ENCODE measurements around the gene ZNF423.

The ZNF423 gene

DNA sequence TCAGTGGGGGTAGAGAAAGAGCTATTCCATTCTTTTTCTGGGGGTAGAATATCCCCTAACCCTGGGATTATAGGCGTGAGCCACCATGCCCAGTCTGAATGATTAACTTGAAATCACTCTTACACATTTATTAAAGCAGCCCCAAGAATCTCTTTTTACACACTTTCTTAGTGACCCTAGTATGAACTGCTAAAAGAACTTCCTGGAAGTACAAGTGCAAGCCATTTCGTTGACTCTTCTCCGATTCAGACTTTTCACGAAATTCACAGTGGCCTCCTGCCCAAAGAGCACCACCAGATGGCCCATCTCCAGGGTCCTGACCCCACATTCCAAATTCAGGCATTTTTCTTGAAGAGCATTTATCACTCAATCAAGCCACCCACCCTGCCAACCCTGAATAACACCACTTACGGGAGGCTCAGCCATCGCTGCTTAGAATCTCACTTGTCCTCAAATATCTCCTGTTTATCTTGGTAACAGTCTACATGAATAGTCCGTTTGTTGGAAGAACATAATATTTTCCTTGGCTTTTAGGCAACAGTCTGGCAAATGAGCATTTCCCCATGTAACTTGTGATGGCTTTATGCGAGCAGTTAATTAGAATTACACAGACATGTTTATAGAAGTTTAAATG is 28.0 kb downstream of the ZNF423 start:
- Histone ChIP-seq H3K4me1 (ENCODE audit: control insufficient read depth, low read length) (no peaks in the 10 kb centered on the region), H3K27ac (ENCODE audit: low read depth, low read length) (no peak overlapping the region), H3K4me2 (ENCODE audit: low read length) (no peak overlapping the region), H3K4me3 (ENCODE audit: low read length) (no peak overlapping the region), H3K36me3 (ENCODE audit: control insufficient read depth, low read length) (no peaks in the 10 kb centered on the region), H3K9me3 (ENCODE audit: control insufficient read depth, insufficient read depth, low read length) (no peaks in the 10 kb centered on the region), H4K20me1 (ENCODE audit: control insufficient read depth, insufficient read depth, low read depth, low read length) (no peaks in the 10 kb centered on the region), H3K9me2 (replicated peaks; ENCODE audit: control insufficient read depth, low read length) (no peaks in the 10 kb centered on the region), H3K79me2 (ENCODE audit: control insufficient read depth, low read length) (no peaks in the 10 kb centered on the region), H3F3A (ENCODE audit: control insufficient read depth, insufficient read depth) (no peaks in the 10 kb centered on the region), H3K27me3 (ENCODE audit: control insufficient read depth, low read length) (no peaks in the 10 kb centered on the region)
- TF ChIP-seq EZH2phosphoT487 (IDR thresholded peaks at IDR 0.05; ENCODE audit: borderline replicate concordance, low read length), result no peak
- TF ChIP-seq, protein P1, sequence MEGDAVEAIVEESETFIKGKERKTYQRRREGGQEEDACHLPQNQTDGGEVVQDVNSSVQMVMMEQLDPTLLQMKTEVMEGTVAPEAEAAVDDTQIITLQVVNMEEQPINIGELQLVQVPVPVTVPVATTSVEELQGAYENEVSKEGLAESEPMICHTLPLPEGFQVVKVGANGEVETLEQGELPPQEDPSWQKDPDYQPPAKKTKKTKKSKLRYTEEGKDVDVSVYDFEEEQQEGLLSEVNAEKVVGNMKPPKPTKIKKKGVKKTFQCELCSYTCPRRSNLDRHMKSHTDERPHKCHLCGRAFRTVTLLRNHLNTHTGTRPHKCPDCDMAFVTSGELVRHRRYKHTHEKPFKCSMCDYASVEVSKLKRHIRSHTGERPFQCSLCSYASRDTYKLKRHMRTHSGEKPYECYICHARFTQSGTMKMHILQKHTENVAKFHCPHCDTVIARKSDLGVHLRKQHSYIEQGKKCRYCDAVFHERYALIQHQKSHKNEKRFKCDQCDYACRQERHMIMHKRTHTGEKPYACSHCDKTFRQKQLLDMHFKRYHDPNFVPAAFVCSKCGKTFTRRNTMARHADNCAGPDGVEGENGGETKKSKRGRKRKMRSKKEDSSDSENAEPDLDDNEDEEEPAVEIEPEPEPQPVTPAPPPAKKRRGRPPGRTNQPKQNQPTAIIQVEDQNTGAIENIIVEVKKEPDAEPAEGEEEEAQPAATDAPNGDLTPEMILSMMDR (IDR thresholded peaks at IDR 0.05; ENCODE audit: low read depth, low read length, poor library complexity, severe bottlenecking), result no peak

DNA sequence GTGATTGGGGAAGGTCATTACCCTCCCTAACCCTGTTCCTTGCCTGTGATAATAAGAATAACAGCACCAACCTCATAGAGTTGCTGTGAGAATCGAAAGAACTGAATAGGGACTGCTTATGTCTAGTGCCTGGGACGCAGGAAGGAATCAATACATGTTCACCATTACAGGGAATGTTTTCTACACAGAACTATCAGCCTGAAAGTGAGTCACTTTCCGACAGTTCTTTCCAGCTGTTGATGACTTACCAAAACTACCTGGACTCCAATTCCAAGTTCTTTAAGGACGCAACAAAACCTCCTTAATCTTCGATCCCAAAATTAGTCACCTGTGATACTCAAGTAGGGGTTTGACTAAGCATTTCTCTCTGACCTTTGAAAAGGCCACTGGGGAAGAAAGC is 29.4 kb downstream of the ZNF423 start:
- Histone ChIP-seq H3K9me3 (ENCODE audit: control insufficient read depth, insufficient read depth, low read length) (no peaks in the 10 kb centered on the region), H3K4me1 (ENCODE audit: control insufficient read depth, low read length) (no peaks in the 10 kb centered on the region), H3F3A (ENCODE audit: control insufficient read depth, insufficient read depth) (no peaks in the 10 kb centered on the region), H3K27me3 (ENCODE audit: control insufficient read depth, low read length) (no peaks in the 10 kb centered on the region), H3K9me2 (replicated peaks; ENCODE audit: control insufficient read depth, low read length) (no peaks in the 10 kb centered on the region), H3K4me2 (ENCODE audit: low read length) (no peak overlapping the region), H3K36me3 (ENCODE audit: control insufficient read depth, low read length) (no peaks in the 10 kb centered on the region), H3K79me2 (ENCODE audit: control insufficient read depth, low read length) (no peaks in the 10 kb centered on the region), H3K4me3 (ENCODE audit: low read length) (no peak overlapping the region), H4K20me1 (ENCODE audit: control insufficient read depth, insufficient read depth, low read depth, low read length) (no peaks in the 10 kb centered on the region), H3K27ac (ENCODE audit: low read depth, low read length) (no peak overlapping the region)
- no peak for TF ChIP-seq EZH2phosphoT487 (IDR thresholded peaks at IDR 0.05; ENCODE audit: borderline replicate concordance, low read length)

DNA sequence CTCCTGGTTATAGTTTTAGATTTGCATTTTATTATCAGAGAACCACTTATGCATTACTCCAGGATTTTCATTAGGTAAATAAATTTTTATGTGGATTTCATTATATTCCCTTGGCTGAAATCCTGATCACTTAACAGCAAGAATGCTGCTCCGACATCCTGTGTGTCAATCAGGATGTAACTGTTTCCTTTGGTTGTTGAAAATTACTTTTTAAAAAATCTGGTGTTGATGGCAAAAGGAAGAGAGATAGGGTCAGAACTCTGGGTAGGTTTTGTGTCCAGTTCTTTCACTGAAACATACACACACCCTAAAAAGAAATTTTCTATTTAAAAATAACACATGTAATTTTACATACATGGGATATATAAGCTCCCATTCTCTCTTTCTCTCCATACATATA is 30.9 kb downstream of the ZNF423 start:
- Histone ChIP-seq H3K4me3 (ENCODE audit: low read length) (no peak overlapping the region), H3K27me3 (ENCODE audit: control insufficient read depth, low read length) (no peaks in the 10 kb centered on the region), H3K4me2 (ENCODE audit: low read length) (no peak overlapping the region), H3K9me2 (replicated peaks; ENCODE audit: control insufficient read depth, low read length) (no peaks in the 10 kb centered on the region), H3K27ac (ENCODE audit: low read depth, low read length) (no peak overlapping the region), H3K4me1 (ENCODE audit: control insufficient read depth, low read length) (no peaks in the 10 kb centered on the region), H3K36me3 (ENCODE audit: control insufficient read depth, low read length) (no peaks in the 10 kb centered on the region), H3K79me2 (ENCODE audit: control insufficient read depth, low read length) (no peaks in the 10 kb centered on the region), H4K20me1 (ENCODE audit: control insufficient read depth, insufficient read depth, low read depth, low read length) (no peaks in the 10 kb centered on the region), H3K9me3 (ENCODE audit: control insufficient read depth, insufficient read depth, low read length) (no peaks in the 10 kb centered on the region), H3F3A (ENCODE audit: control insufficient read depth, insufficient read depth) (no peaks in the 10 kb centered on the region)
- TF ChIP-seq EZH2phosphoT487 (IDR thresholded peaks at IDR 0.05; ENCODE audit: borderline replicate concordance, low read length), result no peak
- TF ChIP-seq, protein P1 (IDR thresholded peaks at IDR 0.05; ENCODE audit: low read depth, low read length, poor library complexity, severe bottlenecking), result no peak

DNA sequence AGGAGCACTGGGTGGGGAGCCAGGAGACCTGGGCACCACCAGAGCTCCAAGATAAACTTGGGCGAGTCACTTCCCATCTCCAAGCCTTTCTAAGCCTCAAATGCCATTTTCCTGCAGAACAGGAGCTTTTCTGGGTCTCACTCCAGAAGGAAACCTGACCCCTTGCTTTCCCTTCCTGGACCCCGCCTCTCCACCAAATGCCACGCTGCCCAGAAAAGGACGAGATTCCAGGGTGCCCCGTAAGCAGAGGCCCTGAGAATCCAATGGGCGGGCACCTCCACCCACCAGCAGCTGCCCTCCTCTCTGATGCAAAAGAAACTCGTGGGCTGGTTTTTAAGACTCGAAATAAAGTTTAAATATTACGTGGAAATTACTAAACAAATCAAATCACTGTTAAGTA is 31.3 kb downstream of the ZNF423 start:
- Histone ChIP-seq H3K4me3 (ENCODE audit: low read length) (no peak overlapping the region), H3K4me2 (ENCODE audit: low read length) (no peak overlapping the region), H4K20me1 (ENCODE audit: control insufficient read depth, insufficient read depth, low read depth, low read length) (no peaks in the 10 kb centered on the region), H3K27ac (ENCODE audit: low read depth, low read length) (no peak overlapping the region), H3K36me3 (ENCODE audit: control insufficient read depth, low read length) (no peaks in the 10 kb centered on the region), H3K79me2 (ENCODE audit: control insufficient read depth, low read length) (no peaks in the 10 kb centered on the region), H3F3A (ENCODE audit: control insufficient read depth, insufficient read depth) (no peaks in the 10 kb centered on the region), H3K9me2 (replicated peaks; ENCODE audit: control insufficient read depth, low read length) (no peaks in the 10 kb centered on the region), H3K9me3 (ENCODE audit: control insufficient read depth, insufficient read depth, low read length) (no peaks in the 10 kb centered on the region), H3K4me1 (ENCODE audit: control insufficient read depth, low read length) (no peaks in the 10 kb centered on the region), H3K27me3 (ENCODE audit: control insufficient read depth, low read length) (no peaks in the 10 kb centered on the region)
- TF ChIP-seq, protein P1 (IDR thresholded peaks at IDR 0.05; ENCODE audit: low read depth, low read length, poor library complexity, severe bottlenecking), result no peak
- no peak for TF ChIP-seq EZH2phosphoT487 (IDR thresholded peaks at IDR 0.05; ENCODE audit: borderline replicate concordance, low read length)

All from DOHH2 (cell line).